HG03521 (cell line): ENCODE data around the gene SNX24.

Experiments
- ATAC-seq: cut with Tn5 transposase; IDR thresholded peaks from one replicate; pipeline ENCODE4 v1.9.1; 2021; ENCODE audit warnings: mild to moderate bottlenecking, moderate library complexity; ENCODE audit not compliant: unreplicated experiment

SNX24 gene

DNA sequence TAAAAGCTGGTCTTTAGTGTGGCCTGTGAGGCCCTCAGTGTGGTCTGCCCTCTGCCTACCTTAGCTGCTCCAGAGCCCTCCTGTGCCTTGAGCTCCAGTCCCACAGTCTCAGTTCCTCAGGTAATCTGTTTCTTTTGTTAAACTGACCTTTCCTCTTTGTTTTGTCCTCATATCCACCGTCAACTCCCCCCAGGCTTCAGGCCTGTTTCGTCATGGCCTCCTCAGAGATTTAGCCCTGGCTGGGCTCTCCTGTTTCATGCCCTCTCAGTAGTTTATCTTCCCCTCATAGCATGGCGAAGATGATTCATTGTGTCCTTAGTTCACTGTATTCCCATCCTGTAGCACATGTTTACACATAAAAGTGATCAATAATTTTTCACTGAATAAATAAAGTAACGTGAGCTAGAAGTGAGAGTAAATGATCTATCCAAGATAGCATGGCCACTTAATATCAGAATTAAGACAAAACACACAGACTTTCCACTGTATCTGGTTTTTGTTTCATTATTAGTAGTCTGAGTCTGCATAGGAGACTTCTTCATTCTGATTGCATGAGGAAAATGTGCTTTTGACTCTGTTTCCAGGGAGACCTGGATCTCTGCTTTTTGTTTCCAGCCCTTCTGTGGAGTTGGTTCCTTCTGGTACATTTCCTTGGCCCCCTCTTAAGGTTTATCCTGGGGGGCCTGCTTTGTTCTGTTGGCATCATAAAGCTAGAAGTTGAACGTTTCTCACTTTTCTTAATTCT lies 70.5 kb downstream of the SNX24 start:
- peak; percentile 65 for ATAC-seq

DNA sequence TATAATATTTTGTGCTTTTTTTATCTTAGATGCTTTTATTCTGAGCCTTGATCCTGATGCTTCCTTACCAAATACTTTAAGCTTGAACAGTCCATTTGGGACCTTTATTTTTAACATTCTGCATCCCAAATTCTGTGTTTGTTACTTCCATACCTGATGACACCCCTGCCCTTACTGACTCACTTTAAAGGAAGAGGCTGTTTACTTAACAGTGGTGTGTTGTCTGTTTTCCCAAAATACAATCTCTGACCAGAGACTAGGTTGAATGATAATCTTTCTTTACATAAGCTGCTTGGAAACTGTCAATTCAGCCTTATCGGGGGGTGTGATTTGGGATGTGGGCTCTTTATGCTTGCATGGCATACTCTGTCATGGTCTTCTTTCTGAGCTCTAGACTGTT lies 71.1 kb downstream of the SNX24 start:
- no peak for ATAC-seq

DNA sequence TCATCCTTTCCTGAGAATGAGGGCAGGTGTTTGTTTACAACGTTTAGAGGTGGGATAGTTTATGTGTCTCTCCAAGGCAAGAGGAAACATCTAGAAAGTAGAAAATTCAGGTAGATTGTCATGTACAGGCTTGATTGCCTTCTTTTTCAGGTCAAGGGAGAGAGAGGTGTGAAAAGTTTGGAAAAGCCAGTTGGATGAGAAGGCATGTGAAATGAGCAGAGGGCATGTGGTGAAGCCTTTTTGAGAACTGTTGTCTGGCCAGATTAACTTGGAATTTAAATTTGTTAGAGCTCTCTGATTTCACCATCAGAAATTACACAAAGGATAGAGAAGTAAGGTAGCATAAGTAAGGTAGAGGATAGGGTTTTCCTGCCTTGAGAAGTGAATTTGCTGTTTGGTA lies 74.6 kb downstream of the SNX24 start:
- no peak for ATAC-seq

DNA sequence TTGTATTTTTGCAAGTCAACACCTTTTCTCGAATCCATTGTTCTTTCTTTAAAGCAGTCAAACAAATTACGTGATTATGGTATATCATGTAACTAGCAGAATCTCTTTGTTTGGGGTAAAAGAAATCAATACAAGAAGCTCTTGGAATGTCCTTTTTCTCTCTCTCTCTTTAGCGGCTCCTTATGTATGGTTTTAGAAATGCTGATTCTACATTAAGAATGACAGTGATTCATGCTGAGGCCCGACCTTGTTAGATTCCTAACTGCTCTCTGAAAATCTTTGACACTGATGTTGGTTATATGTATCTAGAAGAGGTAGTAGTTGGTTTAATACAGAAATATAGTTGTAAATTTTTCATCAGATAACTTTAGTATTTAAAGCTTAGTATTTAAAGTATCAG lies 76.4 kb downstream of the SNX24 start:
- no peak for ATAC-seq

DNA sequence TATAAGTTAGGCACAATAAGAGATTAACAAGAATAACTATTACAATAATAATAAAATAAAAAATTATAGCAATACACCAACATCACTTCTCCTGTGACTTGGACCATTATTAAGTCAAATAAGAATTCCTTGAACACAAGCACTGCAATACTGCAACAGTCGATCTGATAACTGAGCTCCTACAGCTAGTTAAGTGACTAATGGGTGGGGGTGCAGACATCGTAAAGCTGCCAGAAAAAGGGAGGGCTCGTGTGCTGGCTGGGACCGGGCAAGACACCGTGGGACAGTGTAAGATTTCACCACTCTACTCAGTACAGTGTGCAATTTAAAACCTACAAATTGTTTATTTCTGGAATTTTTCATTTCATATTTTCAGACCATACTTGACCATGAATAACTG lies 78.8 kb downstream of the SNX24 start:
- ATAC-seq: no peak

DNA sequence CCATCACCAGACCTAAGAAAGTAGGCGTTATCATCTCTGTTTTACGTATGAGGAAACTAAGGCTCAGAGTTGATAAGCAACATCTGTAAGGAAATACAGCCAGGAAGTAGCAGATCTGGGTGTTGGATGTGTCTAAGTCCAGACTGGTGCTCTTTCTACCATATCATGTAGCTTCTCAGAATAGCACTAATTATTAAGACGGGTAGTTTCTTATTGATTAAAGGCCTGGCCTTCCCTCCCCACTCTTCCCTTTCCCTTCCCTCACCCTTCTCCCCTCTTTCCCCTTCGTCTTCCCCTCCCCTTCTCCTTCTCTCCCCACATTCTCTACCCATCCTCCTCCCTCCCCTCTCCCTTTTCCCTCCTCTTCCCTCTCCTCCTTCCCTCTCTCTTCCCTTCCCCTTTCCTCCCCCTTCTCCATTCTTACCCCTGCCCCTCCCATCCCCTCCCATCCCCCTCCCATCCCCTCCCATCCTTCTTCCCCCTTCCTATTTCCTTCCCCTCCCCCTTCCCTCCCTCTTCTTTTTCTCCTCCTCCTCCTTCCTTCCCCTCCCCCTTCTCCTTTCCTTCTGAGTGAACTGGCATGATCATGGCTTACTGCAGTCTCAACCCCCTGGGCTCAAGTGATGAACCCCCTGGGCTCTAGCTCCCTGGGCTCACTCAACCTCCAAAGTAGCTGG lies 79.4 kb downstream of the SNX24 start:
- no peak for ATAC-seq

DNA sequence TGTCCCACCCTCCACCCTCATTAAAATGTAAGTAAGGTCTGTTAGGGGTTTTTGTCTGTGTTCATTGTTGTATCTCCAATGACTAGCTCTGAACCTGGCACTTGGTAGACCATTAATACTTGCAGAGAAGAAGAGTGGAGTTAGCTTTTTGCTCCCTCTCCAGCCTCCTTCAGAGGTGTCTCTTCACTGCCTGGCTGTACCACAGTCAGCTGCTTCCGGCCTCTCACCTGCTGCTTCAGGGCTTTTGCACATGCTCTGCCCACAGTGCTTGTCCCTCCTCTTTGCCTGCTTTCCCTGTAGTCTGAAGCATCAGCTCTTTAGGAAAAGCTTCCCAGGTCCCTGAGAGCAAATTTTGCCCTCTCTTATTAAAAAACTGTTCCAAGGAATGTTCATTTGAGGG lies 83.6 kb downstream of the SNX24 start:
- no peak for ATAC-seq

DNA sequence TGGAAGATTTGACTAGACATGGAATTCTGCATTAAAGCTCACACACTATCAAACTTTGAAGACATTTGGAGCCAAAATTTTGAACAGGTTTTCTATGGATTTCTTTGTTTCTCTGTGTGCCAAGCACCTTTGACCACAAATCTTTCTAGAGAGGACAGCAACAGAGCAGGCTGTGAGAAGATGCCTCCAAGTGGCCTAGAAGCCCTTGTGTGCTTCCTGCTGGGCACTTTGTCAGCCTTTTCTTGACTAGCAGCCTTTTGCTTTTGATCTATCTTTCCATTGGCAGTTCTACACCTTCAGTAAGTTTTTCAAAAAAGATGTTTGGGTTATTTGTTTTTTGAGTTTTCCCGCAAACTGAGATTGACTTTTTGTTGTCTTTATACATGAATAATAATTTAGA lies 84.6 kb downstream of the SNX24 start:
- no peak for ATAC-seq

DNA sequence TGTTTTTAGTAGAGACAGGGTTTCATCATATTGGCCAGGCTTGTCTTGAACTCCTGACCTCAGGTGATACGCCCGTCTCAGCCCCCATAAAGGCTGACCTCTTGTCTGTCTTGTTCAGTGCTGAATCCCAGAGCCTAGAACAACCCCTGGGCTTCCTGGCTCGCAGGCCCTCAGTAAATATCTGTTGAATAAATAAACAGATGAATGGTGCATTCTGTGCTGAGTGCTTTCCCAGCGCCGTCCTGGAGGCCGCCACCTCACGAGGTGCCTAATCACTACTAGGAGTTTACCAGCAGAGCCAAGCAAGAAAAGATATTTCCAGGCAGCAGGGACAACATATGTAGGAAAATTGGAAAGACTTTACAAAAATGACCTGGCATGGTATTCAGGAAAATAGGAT lies 88.5 kb downstream of the SNX24 start:
- ATAC-seq: no peak

DNA sequence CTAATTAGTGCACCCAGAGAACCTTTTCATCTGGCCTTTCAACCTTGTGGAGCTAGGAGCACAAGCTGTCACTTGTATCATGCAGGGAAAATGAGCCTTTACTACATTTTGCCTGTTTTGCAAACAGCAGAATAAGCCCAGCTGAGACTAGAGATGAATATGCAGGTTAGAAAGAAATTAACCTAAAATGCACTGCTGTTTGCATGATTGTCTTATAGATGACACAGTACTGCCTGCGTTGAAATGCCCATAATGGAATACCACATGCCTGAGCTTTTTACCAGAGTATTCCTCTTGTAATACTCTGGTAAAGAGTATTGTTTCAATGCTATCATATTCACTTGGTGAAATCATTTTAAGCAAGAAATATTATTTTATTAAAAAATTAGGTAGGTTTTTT lies 90.7 kb downstream of the SNX24 start:
- no peak for ATAC-seq

DNA sequence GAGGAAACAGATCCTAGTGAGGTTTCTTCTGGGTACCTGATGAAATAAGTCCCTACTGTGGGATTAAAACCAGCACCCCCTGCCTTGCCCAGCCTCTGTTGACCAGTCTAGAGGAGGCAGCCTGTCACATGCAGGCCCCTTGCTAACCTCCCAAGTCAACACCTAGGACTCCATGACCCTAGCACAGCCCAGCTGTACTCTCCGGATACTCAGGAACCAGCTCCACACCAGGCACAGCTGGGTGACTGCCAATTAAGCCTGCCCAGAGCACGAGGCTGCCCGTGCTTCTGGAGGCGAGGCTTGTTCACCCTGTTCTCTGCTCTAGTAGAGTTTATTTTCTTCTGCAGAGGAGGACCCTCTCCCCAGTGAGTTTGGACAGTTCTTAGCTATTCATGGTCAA lies 92.5 kb downstream of the SNX24 start:
- no peak for ATAC-seq

DNA sequence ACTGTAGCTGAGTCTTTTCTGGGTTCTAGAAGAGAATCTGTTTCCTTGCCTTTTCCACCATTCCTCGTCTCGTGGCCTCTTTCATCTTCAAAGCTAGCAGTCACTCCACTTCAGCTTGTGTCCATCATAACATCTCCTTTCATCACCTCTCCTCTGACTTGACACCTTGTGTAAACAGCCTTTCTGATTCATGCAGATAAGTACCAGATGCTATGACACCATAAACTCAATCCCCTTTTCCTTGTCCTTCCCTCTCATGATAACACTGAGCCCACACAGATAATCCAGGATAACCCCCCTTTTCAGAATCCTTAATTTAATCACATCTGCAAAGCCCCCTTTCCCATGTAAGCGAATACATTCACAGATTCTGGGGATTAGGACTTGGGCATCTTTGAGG lies 95.5 kb downstream of the SNX24 start:
- no peak for ATAC-seq

DNA sequence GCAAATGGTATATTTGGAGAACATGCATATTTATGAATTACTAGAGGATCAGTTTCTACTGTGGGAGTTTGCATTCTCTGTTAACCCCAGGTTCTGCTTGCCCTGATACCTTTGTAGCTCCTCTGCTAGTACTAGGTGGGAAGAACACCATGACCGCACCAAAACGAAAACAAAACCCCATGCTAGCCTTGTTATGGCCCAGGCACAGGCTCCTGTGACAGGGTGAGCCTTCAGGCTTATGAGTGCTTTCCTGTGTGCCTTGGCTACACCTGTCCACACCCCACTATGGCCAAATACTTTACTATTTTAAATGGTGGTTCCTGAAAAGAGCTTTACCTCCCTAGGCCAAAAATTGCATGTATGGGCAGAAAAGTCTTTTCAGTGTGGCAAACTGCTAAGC lies 96.3 kb downstream of the SNX24 start:
- no peak for ATAC-seq

DNA sequence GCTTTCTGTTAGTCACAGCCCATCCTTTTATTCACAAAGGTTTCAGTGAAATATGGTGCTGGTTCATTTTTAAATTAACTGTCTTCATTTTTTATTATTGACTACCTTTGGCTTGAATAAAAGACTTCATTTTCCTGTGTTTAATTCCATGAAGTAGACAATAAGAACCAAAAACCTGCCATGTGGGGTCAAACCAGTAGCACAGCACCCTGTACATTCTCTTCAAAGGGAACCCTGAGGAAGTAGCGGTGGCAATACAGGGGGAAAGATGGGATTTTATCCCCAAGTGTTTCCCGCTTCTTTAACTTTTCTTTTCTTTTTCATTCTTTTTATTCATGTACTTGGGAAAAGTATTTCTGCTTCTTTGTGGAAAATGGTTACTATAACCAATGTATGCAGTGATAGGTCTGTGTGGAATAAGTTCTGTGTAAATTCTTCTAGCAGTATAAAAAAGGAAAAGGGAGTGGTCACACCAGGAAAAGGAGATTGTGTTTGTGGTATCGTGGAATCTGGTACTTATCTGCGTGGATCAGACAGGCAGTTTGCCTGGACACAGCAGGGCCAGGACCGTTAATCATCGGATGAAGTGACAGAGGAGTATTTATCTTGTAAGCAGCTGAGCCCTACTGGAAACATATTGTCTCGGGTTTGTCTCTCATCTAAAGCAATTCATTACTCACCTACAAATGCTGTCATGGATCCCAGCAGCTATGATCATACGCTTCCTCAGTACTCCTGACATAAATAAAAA lies 96.9 kb downstream of the SNX24 start:
- no peak for ATAC-seq

DNA sequence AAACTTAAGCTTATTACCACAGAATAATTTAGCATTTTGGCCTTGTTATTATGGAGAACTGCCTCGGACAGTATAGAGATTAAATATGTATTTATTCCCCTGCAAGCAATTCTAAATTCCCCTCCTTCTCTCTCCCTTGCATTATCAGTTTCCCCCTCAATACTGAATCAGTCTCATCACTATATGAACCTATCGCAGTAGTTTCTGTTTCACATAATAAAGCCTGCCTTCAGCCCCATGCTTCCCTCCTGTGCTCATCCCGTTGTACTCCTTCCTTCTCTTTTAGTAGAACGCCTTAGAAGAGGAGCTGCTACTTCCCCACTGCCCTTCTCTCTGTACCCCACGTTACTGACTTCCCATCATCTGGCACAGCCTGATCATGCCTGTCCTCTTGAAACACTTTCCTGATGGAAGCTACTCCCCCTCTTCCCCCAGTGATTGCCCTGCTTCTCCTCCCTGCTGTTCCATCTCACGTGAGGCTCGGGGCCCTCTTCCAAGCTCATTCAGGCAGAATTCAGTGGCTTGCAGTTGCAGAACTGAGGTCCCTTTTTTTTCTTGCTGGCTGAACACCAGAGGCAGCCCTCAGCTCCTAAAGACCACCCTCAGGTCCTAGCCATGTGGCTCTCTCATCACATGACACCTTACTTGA lies 97.8 kb downstream of the SNX24 start:
- ATAC-seq: no peak

DNA sequence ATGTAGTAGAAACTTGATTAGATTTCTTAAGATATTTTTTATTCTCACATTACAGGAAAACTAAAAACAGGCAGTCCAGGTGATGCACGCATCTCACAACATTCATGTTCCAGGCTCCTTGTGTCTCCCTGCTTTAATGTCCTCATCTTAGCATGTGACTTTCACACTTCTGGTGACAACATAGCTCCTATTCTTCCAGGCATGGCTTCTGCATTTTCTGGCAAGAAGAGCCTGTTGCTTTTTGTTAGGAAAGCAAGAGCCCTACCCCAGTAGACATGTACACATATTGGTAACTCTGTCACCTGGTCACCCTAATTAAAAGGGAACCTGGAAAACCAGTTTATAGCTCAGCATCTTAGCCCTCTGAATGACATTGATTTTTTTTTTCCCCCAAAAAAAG lies 98.6 kb downstream of the SNX24 start:
- no peak for ATAC-seq

DNA sequence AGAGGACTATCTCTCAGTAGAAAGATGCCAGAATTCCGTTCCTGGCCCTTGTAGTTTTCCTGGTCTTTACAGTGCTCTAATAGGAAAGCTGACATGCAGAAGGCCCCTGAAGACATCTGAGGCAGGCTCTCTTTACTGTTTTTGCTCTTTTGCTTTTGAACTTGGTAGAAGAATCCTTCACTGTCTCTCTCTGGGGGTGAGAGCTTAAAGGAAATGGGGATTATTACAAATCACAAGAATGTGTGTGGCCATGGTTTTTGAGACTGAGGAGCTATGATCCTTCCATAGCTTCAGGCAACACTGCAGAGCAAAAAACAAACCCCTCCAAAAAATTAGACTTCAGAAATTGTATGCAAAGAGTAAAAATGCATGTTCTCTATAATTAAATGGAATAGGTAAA lies 102.0 kb downstream of the SNX24 start:
- ATAC-seq: no peak

DNA sequence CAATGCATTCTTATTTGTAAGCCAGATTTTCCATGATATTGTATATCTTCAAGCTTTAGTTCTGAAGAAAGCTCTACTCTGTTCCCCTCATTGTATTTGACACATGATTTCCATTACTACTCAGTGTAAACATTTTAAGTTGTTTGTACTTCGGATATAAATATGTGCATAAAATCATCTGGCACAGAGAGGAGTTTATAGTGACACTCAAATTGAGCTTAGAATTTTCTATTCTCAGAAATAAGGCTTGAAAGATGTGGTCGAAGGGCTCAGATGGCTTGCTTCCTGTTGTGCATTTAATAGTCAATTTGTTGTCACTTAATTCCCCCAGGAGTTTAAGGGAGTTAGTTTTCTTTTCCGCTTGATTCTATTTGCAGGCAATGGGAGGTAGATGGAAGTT lies 102.4 kb downstream of the SNX24 start:
- ATAC-seq: no peak

DNA sequence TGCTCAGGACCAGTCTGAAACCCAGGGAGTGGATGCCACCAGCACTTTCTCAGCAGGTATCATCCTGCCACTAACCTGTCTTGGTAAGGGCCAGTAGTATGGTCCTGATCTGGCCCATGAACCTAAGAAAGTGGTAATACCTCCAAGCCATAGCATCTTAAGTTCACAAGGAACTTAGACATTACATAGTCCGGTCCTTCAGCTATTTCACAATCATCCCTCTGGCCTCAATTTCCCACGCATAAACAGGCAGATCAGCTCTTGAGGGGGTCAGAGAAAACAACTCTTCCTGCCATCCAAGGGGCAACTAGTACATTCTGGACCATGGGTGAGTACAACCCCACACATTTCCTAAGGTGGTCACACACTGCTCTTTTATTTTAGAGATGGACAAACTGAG lies 102.9 kb downstream of the SNX24 start:
- ATAC-seq: no peak

DNA sequence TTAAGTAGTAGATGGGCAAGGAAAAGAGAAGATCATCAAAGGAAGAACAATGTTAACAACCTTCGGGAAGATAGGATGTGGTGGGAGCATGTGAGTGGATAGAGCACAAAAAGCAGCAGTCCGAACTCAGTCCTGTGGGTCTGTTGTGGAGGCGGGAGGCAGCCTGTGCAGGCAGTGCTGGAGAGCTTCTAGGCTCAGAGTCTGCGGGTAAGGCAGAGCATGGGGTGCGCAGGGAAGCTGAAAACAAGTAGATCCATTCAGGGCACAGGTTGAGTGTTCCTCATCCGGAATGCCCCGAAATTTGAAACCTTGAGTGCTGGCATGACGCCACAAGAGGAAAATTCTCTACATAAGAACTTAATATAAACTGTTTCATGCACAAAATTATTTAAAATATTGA lies 106.2 kb downstream of the SNX24 start:
- ATAC-seq: no peak

DNA sequence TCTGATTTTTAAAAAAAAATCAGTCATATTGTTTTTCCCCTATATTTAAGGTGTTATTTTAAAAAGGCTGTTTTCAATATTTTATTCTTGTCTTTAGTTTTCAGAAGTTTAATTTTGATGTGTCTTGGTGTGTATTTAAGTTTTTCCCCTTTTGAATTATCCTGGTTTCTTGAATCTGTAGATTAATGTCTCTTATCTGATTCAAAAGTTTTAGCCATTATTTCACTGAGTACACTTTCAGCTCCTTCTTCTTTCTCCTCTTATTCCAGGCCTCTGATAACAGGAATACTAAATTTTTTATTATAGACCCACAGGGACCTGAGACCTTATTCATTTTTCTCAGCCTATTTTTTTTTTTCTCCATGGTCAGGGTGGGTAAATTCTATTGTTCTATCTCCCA lies 109.3 kb downstream of the SNX24 start:
- ATAC-seq: no peak

DNA sequence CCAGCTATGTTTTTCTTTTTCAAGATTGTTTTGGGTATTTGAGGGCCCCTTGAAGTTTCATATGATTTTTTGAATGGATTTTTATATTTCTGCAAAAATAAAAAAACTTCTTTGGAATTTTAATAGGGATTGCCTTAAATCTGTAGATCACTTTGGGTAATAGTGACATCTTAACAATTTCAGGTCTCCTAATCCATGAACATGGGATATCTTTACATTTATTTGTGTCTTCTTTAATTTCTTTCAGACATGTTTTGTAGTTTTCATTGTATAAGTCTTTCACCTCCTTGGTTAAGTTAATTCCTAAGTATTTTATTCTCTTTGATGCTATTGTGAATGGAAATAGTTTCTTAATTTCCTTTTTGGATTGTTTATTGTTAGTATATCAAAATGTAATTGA lies 112.0 kb downstream of the SNX24 start:
- ATAC-seq: no peak
